H1 (cell line): Measurements from ENCODE around the gene TRIM15. TPM values are rescaled to one million over a fixed set of nuclear protein-coding genes. Genes with fewer than 3 reads are reported as not detected.

Experiments
- CTCF ChIA-PET: fragments of 300-600 bp; sonication (Branson Sonifier 250); formaldehyde crosslinking; loops from one replicate; lab custom pipeline; 2021; ENCODE audit not compliant: partially characterized antibody; lab: Charles Lee
- POLR2A ChIA-PET: fragments of 300-600 bp; sonication (Branson Sonifier 250); formaldehyde crosslinking; loops from one replicate; lab custom pipeline; 2021; ENCODE audit warnings: inconsistent platforms; ENCODE audit not compliant: partially characterized antibody; lab: Charles Lee
- DNase-seq, 2 experiments: peaks; one replicate each; pipeline versions ENCODE4 v3.0.0 to v3.0.0-alpha.2; 2010 to 2022; ENCODE audit warnings: low spot score in 2 of 2, low read depth in 1 of 2, mixed read lengths in 1 of 2
- FAIRE-seq: peaks from 2 replicates; lab custom pipeline; 2011; peaks lifted over from hg19 to GRCh38; lab: Jason Lieb, UNC
- H2AFZ ChIP-seq: 2 replicates; pipeline ENCODE4 v1.8.1; 2012; ENCODE audit warnings: low read length, inconsistent platforms
- H2AK5ac ChIP-seq: 2 replicates; pipeline ENCODE4 v1.6.1; 2013; ENCODE audit warnings: low read depth, low read length
- H2BK120ac ChIP-seq: replicated peaks from 2 replicates; pipeline ENCODE3; 2013; ENCODE audit warnings: low read depth, low read length, inconsistent platforms
- H2BK12ac ChIP-seq: 2 replicates; pipeline ENCODE4 v1.6.1; 2013; ENCODE audit warnings: low read depth, low read length
- H2BK15ac ChIP-seq: 2 replicates; pipeline ENCODE4 v1.6.1; 2013; ENCODE audit warnings: low read length
- H2BK20ac ChIP-seq: 2 replicates; pipeline ENCODE4 v1.6.1; 2013; ENCODE audit warnings: low read length
- H2BK5ac ChIP-seq: 2 replicates; pipeline ENCODE4 v1.6.1; 2013; ENCODE audit warnings: low read depth, low read length
- H3K14ac ChIP-seq: 2 replicates; pipeline ENCODE4 v1.6.1; 2013; ENCODE audit warnings: inconsistent platforms; ENCODE audit not compliant: insufficient read length
- H3K18ac ChIP-seq: 2 replicates; pipeline ENCODE4 v1.6.1; 2013; ENCODE audit warnings: low read length; ENCODE audit errors: extremely low read depth
- H3K23ac ChIP-seq: 2 replicates; pipeline ENCODE4 v1.6.1; 2013; ENCODE audit warnings: inconsistent platforms; ENCODE audit not compliant: insufficient read length
- H3K23me2 ChIP-seq: 2 replicates; pipeline ENCODE4 v1.6.1; 2013; ENCODE audit warnings: low read depth, low read length
- H3K27ac ChIP-seq: 2 replicates; pipeline ENCODE4 v1.6.1; 2011; ENCODE audit warnings: low read depth, low read length, inconsistent platforms
- H3K27me3 ChIP-seq, 4 experiments: replicated peaks in 1 of 4; 1 replicate in 1 of 4; 2 replicates in 3 of 4; pipeline versions ENCODE4 v1.6.1 to v1.8.1; 2011 to 2013; ENCODE audit warnings: low read length in 3 of 4, mild to moderate bottlenecking in 3 of 4, inconsistent platforms in 2 of 4, mixed read lengths in 2 of 4, moderate library complexity in 1 of 4; ENCODE audit not compliant: control insufficient read depth in 3 of 4, insufficient read depth in 3 of 4; ENCODE audit errors: extremely low read depth in 1 of 4
- H3K36me3 ChIP-seq, 4 experiments: 2 replicates each; pipeline versions ENCODE4 v1.6.1 to v1.8.1; 2011 to 2013; ENCODE audit warnings: mild to moderate bottlenecking in 4 of 4, low read length in 3 of 4, moderate library complexity in 2 of 4, control low read depth in 1 of 4, inconsistent platforms in 1 of 4; ENCODE audit not compliant: insufficient read depth in 4 of 4, control insufficient read depth in 2 of 4
- H3K4ac ChIP-seq: replicated peaks from 2 replicates; pipeline ENCODE3; 2013; ENCODE audit warnings: low read length, low read depth, mixed read lengths, inconsistent platforms; ENCODE audit not compliant: insufficient read length
- H3K4me1 ChIP-seq, 4 experiments: replicated peaks in 1 of 4; 1 replicate in 1 of 4; 2 replicates in 3 of 4; pipeline versions ENCODE4 v1.6.1 to v1.8.1; 2011 to 2013; ENCODE audit warnings: low read length in 3 of 4, inconsistent platforms in 2 of 4, mixed read lengths in 1 of 4; ENCODE audit not compliant: insufficient read depth in 4 of 4, control insufficient read depth in 3 of 4
- H3K4me2 ChIP-seq, 2 experiments: 2 replicates each; pipeline versions ENCODE4 v1.6.1 to v1.8.1; 2011 to 2013; ENCODE audit warnings: low read depth in 2 of 2, low read length in 2 of 2, control low read depth in 1 of 2, inconsistent platforms in 1 of 2, mild to moderate bottlenecking in 1 of 2; ENCODE audit not compliant: insufficient read depth in 1 of 2
- H3K4me3 ChIP-seq, 4 experiments: fragments of 200-600, 300-600 bp in 1 of 4; sonication (generic), shearing (Covaris generic), sonication (Bioruptor Twin) in 1 of 4; 2 replicates each; pipeline versions ENCODE4 v1.5.1 to v1.8.1; 2011 to 2016; ENCODE audit warnings: low read length in 4 of 4, low read depth in 3 of 4, control low read depth in 2 of 4, inconsistent platforms in 2 of 4, mild to moderate bottlenecking in 2 of 4, mixed read lengths in 1 of 4, moderate library complexity in 1 of 4; ENCODE audit not compliant: insufficient read depth in 2 of 4; ENCODE audit errors: extremely low read depth in 1 of 4
- H3K56ac ChIP-seq: replicated peaks from 2 replicates; pipeline ENCODE3; 2013; ENCODE audit warnings: low read depth, mild to moderate bottlenecking, mixed read lengths, low read length, inconsistent platforms; ENCODE audit not compliant: insufficient read length
- H3K79me1 ChIP-seq: 2 replicates; pipeline ENCODE4 v1.6.1; 2013; ENCODE audit warnings: low read depth, low read length, control low read depth
- H3K79me2 ChIP-seq, 2 experiments: 2 replicates each; pipeline versions ENCODE4 v1.6.1 to v1.8.1; 2012 to 2013; ENCODE audit warnings: low read length in 2 of 2, mild to moderate bottlenecking in 2 of 2, inconsistent platforms in 1 of 2; ENCODE audit not compliant: insufficient read depth in 2 of 2, control insufficient read depth in 1 of 2
- H3K9ac ChIP-seq, 4 experiments: replicated peaks in 1 of 4; 1 replicate in 1 of 4; 2 replicates in 3 of 4; pipeline versions ENCODE4 v1.6.1 to v1.8.1; 2011 to 2013; ENCODE audit warnings: low read depth in 3 of 4, low read length in 3 of 4, control low read depth in 2 of 4, mild to moderate bottlenecking in 2 of 4, moderate library complexity in 2 of 4, inconsistent platforms in 1 of 4; ENCODE audit errors: extremely low read depth in 1 of 4
- H3K9me3 ChIP-seq, 2 experiments: 2 replicates each; pipeline versions ENCODE4 v1.6.1 to v1.8.1; 2012 to 2013; ENCODE audit warnings: mild to moderate bottlenecking in 2 of 2, moderate library complexity in 2 of 2, control low read depth in 1 of 2, inconsistent platforms in 1 of 2, low read depth in 1 of 2, low read length in 1 of 2, mixed read lengths in 1 of 2; ENCODE audit not compliant: insufficient read depth in 2 of 2
- H4K20me1 ChIP-seq, 2 experiments: replicated peaks in 1 of 2; 2 replicates each; pipeline versions ENCODE3 to v1.8.1; 2011 to 2013; ENCODE audit warnings: inconsistent platforms in 2 of 2, low read length in 2 of 2, mild to moderate bottlenecking in 1 of 2; ENCODE audit not compliant: insufficient read depth in 2 of 2, control insufficient read depth in 1 of 2
- H4K5ac ChIP-seq: 2 replicates; pipeline ENCODE4 v1.6.1; 2013; ENCODE audit warnings: low read length, low read depth, mixed read lengths, inconsistent platforms; ENCODE audit not compliant: insufficient read length
- H4K8ac ChIP-seq: 2 replicates; pipeline ENCODE4 v1.8.0; 2013; ENCODE audit warnings: mild to moderate bottlenecking, moderate library complexity, low read length, inconsistent platforms; ENCODE audit not compliant: insufficient read depth; ENCODE audit errors: extremely low read depth
- H4K91ac ChIP-seq: replicated peaks from 2 replicates; pipeline ENCODE3; 2013; ENCODE audit warnings: low read length, mixed read lengths, inconsistent platforms; ENCODE audit not compliant: insufficient read length
- ASH2L ChIP-seq: fragments of 200-600, 300-600 bp; sonication (generic); IDR thresholded peaks from one replicate; pipeline ENCODE4 v1.7.1; 2017; ENCODE audit warnings: low read length
- CEBPB ChIP-seq: IDR thresholded peaks from 2 replicates; pipeline ENCODE4 v1.6.1; 2012; ENCODE audit warnings: low read depth, low read length
- CHD2 ChIP-seq: IDR thresholded peaks from 2 replicates; pipeline ENCODE4 v1.6.1; 2012; ENCODE audit warnings: low read length, improper control_type of control experiment
- CTCF ChIP-seq, 3 experiments: IDR thresholded peaks; 1 replicate in 2 of 3; 2 replicates in 1 of 3; pipeline versions ENCODE4 v1.5.1 to v1.6.1; 2011; ENCODE audit warnings: low read length in 3 of 3, mild to moderate bottlenecking in 3 of 3, inconsistent platforms in 2 of 3, low read depth in 1 of 3, moderate library complexity in 1 of 3; ENCODE audit not compliant: insufficient read depth in 1 of 3; ENCODE audit errors: control extremely low read depth in 1 of 3
- HDAC6 ChIP-seq: IDR thresholded peaks from one replicate; pipeline ENCODE4 v1.7.1; 2012; ENCODE audit warnings: low read depth, mild to moderate bottlenecking, inconsistent platforms, low read length, moderate library complexity
- POLR2A ChIP-seq, 2 experiments: IDR thresholded peaks; 1 replicate in 1 of 2; 2 replicates in 1 of 2; pipeline ENCODE4 v1.6.1; 2011; ENCODE audit warnings: low read depth in 2 of 2, low read length in 2 of 2, mild to moderate bottlenecking in 2 of 2; ENCODE audit errors: control extremely low read depth in 1 of 2
- POLR2AphosphoS5 ChIP-seq: IDR thresholded peaks from 2 replicates; pipeline ENCODE4 v1.6.1; 2011; ENCODE audit warnings: low read depth, low read length
- SAP30 ChIP-seq: fragments of 300-600 bp; sonication (generic); IDR thresholded peaks from 2 replicates; pipeline ENCODE4 v1.7.1; 2012; ENCODE audit warnings: low read length, moderate library complexity, mild to moderate bottlenecking, inconsistent platforms; ENCODE audit not compliant: insufficient read depth, insufficient replicate concordance
- SIRT6 ChIP-seq: IDR thresholded peaks from one replicate; pipeline ENCODE4 v1.7.1; 2012; ENCODE audit warnings: low read length, inconsistent platforms
- SP1 ChIP-seq: IDR thresholded peaks from 2 replicates; pipeline ENCODE4 v1.6.1; 2011; ENCODE audit warnings: low read depth, low read length
- USF2 ChIP-seq: IDR thresholded peaks from 2 replicates; pipeline ENCODE4 v1.6.1; 2011; ENCODE audit warnings: low read length, improper control_type of control experiment
- whole genome bisulfite sequencing, 2 experiments: shearing (Covaris generic) in 1 of 2; methylation state at CpG; one replicate each; pipeline versions ENCODE4 v1.1.6 to v1.1.7; 2013 to 2015; ENCODE audit warnings: low lambda C conversion rate in 2 of 2, mixed read lengths in 2 of 2, inconsistent platforms in 1 of 2, low coverage in 1 of 2, missing lambda C conversion rate in 1 of 2; ENCODE audit not compliant: insufficient replicate concordance in 2 of 2, insufficient coverage in 1 of 2, insufficient read length in 1 of 2; ENCODE audit errors: extremely low coverage in 1 of 2, missing lambda C conversion rate in 1 of 2; 5-methylcytosine and 5-hydroxymethylcytosine counted together
- polyA plus RNA-seq, 7 experiments: library from polyadenylated mRNA; depleted of rRNA in 3 of 7; stranded (reverse) in 5 of 7; unstranded in 2 of 7; fragments of >200 nt in 5 of 7; fragments of 200-250 nt in 2 of 7; gene quantifications; 1 replicate in 5 of 7; 2 replicates in 1 of 7; 4 replicates in 1 of 7; pipeline versions ENCODE4 v1.2.1 to v1.2.3, GENCODE V29; 2011 to 2013; ENCODE audit warnings: missing spikeins in 2 of 7, mixed read lengths in 2 of 7
- total RNA-seq: library from RNA; stranded (reverse); fragmentation: NEBNext Ultra II Directional; extraction: Animal tissue kit (Norgen Biotek cat#: 25700); gene quantifications from 2 replicates; pipeline ENCODE4 v1.2.1, GENCODE V29; 2021

The TRIM15 gene
- total and polyA plus RNA-seq, 2 of the 8 experiments (the other 6 are each of a cell fraction or from before 2014, with no cell fraction given), result 0.18 to 0.48 TPM

- Histone ChIP-seq H2AFZ (no peak overlapping the region), H3K36me3 (no peaks in the 10 kb centered on the region), H3K14ac (no peak overlapping the region), H3K27ac (no peak overlapping the region), H4K8ac (no peak overlapping the region), H4K20me1 (no peaks in the 10 kb centered on the region), H3K23ac (no peak overlapping the region), H3K18ac (no peak overlapping the region), H2BK20ac (no peak overlapping the region), H2BK12ac (no peak overlapping the region), H4K5ac (no peak overlapping the region), H3K9ac (no peak overlapping the region), H2BK5ac (no peak overlapping the region), H4K91ac (no peak overlapping the region), H3K9me3 (no peaks in the 10 kb centered on the region), H3K4me1 (no peaks in the 10 kb centered on the region), H3K79me2 (no peaks in the 10 kb centered on the region), H3K56ac (no peak overlapping the region), H3K27me3 (peaks cover 0 to 2% (median 0%) of the 10 kb centered on the region in 4 experiments; a peak in 3 of 7 replicates), H3K79me1 (no peaks in the 10 kb centered on the region), H3K4me2 (no peak overlapping the region), H2BK120ac (no peak overlapping the region), H2AK5ac (no peak overlapping the region), H3K4me3 (no peak overlapping the region), H3K23me2 (peaks cover 2% of the 10 kb centered on the region; the same call in 1 of the 2 replicates), H3K4ac (no peak overlapping the region), H2BK15ac (no peak overlapping the region)
- FAIRE-seq (no peak), DNase-seq (no peak)
- POLR2A ChIA-PET, result no interaction called here
- 84% methylated on average over 4 of the region's 4 CpGs; no CpG with 5 or more reads in 1 of the 2 experiments for WGBS, 2 experiments
- CTCF ChIA-PET, result interaction anchor here (0.7 to 6.9 kb wide), 3 partner anchors 20 to 191 kb away, joined by 3 to 50 read pairs (median 3); no protein-coding TSS in a partner anchor
- TF ChIP-seq HDAC6 (no peak), CEBPB (no peak), USF2 (no peak), POLR2A (IDR thresholded peaks at IDR 0.05; ENCODE audit: control extremely low read depth in 1 of 2, low read depth in 2 of 2, low read length in 2 of 2) (no peak), SIRT6 (no peak), SP1 (no peak), ASH2L (no peak), POLR2AphosphoS5 (no peak), CTCF (IDR thresholded peaks at IDR 0.05; ENCODE audit: control extremely low read depth in 1 of 3, insufficient read depth in 1 of 3, low read depth in 1 of 3, low read length in 3 of 3) (no peak), SAP30 (no peak), CHD2 (no peak)
Measured at GRCh38 chr6:30152016-30152673, 11.2 kb upstream of the TRIM15 start.
